Skeletal muscle tissue (tissue), 4 donors: ENCODE measurements around the gene ABLIM2. TPM values are rescaled to one million over a fixed set of nuclear protein-coding genes. Genes with fewer than 3 reads are reported as not detected.
A peak's percentile ranks its signal among the peaks of the same experiment; 100 is the strongest.

Source experiments
- H3K27ac ChIP-seq: one replicate; pipeline ENCODE4 v1.7.0; 2013; ENCODE audit warnings: mild to moderate bottlenecking, low read depth, low read length, inconsistent platforms
- H3K27me3 ChIP-seq, 3 donors: one replicate each; pipeline ENCODE4 v1.7.0; 2013; ENCODE audit warnings: low read length in 3 of 3; ENCODE audit not compliant: control insufficient read depth in 3 of 3, insufficient read depth in 3 of 3
- H3K36me3 ChIP-seq, 3 donors: one replicate each; pipeline ENCODE4 v1.7.0; 2013; ENCODE audit warnings: low read length in 3 of 3; ENCODE audit not compliant: control insufficient read depth in 3 of 3, insufficient read depth in 3 of 3
- H3K4me1 ChIP-seq, 3 donors: one replicate each; pipeline ENCODE4 v1.7.0; 2013; ENCODE audit warnings: low read length in 3 of 3, mild to moderate bottlenecking in 3 of 3; ENCODE audit not compliant: control insufficient read depth in 3 of 3, insufficient read depth in 3 of 3
- H3K4me3 ChIP-seq, 3 donors: one replicate each; pipeline ENCODE4 v1.7.0; 2013; ENCODE audit warnings: low read length in 3 of 3
- H3K9ac ChIP-seq, 3 donors: one replicate each; pipeline ENCODE4 v1.7.0; 2013; ENCODE audit warnings: low read length in 3 of 3, mild to moderate bottlenecking in 3 of 3, moderate library complexity in 2 of 3, low read depth in 1 of 3
- H3K9me3 ChIP-seq, 3 donors: one replicate each; pipeline ENCODE4 v1.7.0; 2013; ENCODE audit warnings: low read length in 3 of 3; ENCODE audit not compliant: control insufficient read depth in 3 of 3
- total RNA-seq: library from RNA; depleted of rRNA; stranded (reverse); fragments of >200 nt; gene quantifications from one replicate; pipeline ENCODE4 v1.2.3, GENCODE V29; 2014
- donor health status: Osteomylitis.

The ABLIM2 gene
- total RNA-seq, 1 donor from 2014 or later, result 7.3 TPM

- peaks cover 0 to 5% (median 0%) of the 10 kb centered on the region in 3 donors for H3K9me3 ChIP-seq
- peaks cover 18 to 48% (median 37%) of the 10 kb centered on the region in 3 donors for H3K36me3 ChIP-seq
- H3K4me3 ChIP-seq, result no peak overlapping the region
- peak overlapping the region in 1 of 3 donors; percentile 45 for H3K9ac ChIP-seq
- H3K27me3 ChIP-seq, result no peaks in the 10 kb centered on the region
- H3K27ac ChIP-seq, result no peak overlapping the region
- H3K4me1 ChIP-seq, result peaks cover 52 to 92% (median 72%) of the 10 kb centered on the region in 3 donors
Measured at GRCh38 chr4:8109406-8110065, 49.1 kb downstream of the ABLIM2 start.

GRCh38 chr4:8108991-8109390, 49.6 kb downstream of the ABLIM2 start:
- Histone ChIP-seq H3K4me3 (no peak overlapping the region), H3K9ac (peak overlapping the region in 1 of 3 donors; percentile 45), H3K9me3 (peaks cover 0 to 5% (median 0%) of the 10 kb centered on the region in 3 donors), H3K4me1 (peaks cover 46 to 92% (median 66%) of the 10 kb centered on the region in 3 donors), H3K27ac (peak overlapping the region; percentile 65), H3K27me3 (no peaks in the 10 kb centered on the region), H3K36me3 (peaks cover 21 to 53% (median 41%) of the 10 kb centered on the region in 3 donors)

- peaks cover 0 to 5% (median 0%) of the 10 kb centered on the region in 3 donors for H3K9me3 ChIP-seq
- peak overlapping the region; percentile 65 for H3K27ac ChIP-seq
- no peak overlapping the region for H3K4me3 ChIP-seq
- H3K27me3 ChIP-seq, result no peaks in the 10 kb centered on the region
- H3K9ac ChIP-seq, result peak overlapping the region in 1 of 3 donors; percentile 62
- H3K4me1 ChIP-seq, result peaks cover 43 to 92% (median 62%) of the 10 kb centered on the region in 3 donors
- H3K36me3 ChIP-seq, result peaks cover 26 to 60% (median 48%) of the 10 kb centered on the region in 3 donors
Measured at GRCh38 chr4:8108261-8108660, 50.4 kb downstream of the ABLIM2 start.

- Histone ChIP-seq H3K9ac (peak overlapping the region in 1 of 3 donors; percentile 54), H3K9me3 (peaks cover 0 to 5% (median 0%) of the 10 kb centered on the region in 3 donors), H3K27ac (peak overlapping the region; percentile 65), H3K4me3 (peak overlapping the region in 1 of 3 donors; percentile 6), H3K27me3 (no peaks in the 10 kb centered on the region), H3K4me1 (peaks cover 41 to 92% (median 60%) of the 10 kb centered on the region in 3 donors), H3K36me3 (peaks cover 30 to 65% (median 58%) of the 10 kb centered on the region in 3 donors)
Measured at GRCh38 chr4:8107146-8107657, 51.4 kb downstream of the ABLIM2 start.

GRCh38 chr4:8106451-8107025, 52.1 kb downstream of the ABLIM2 start:
- H3K36me3 ChIP-seq, result peaks cover 30 to 65% (median 58%) of the 10 kb centered on the region in 3 donors
- H3K9ac ChIP-seq, result peak overlapping the region in 1 of 3 donors; percentile 54
- H3K27ac ChIP-seq, result peak overlapping the region; percentile 65
- peaks cover 0 to 5% (median 0%) of the 10 kb centered on the region in 3 donors for H3K9me3 ChIP-seq
- H3K4me3 ChIP-seq, result no peak overlapping the region
- H3K27me3 ChIP-seq, result no peaks in the 10 kb centered on the region
- H3K4me1 ChIP-seq, result peaks cover 43 to 95% (median 65%) of the 10 kb centered on the region in 3 donors

- no peak overlapping the region for H3K9ac ChIP-seq
- no peak overlapping the region for H3K4me3 ChIP-seq
- H3K27me3 ChIP-seq, result no peaks in the 10 kb centered on the region
- no peak overlapping the region for H3K27ac ChIP-seq
- peaks cover 46 to 97% (median 63%) of the 10 kb centered on the region in 3 donors for H3K4me1 ChIP-seq
- H3K9me3 ChIP-seq, result peaks cover 0 to 5% (median 0%) of the 10 kb centered on the region in 3 donors
- peaks cover 30 to 58% (median 57%) of the 10 kb centered on the region in 3 donors for H3K36me3 ChIP-seq
Measured at GRCh38 chr4:8105306-8106100, 53.1 kb downstream of the ABLIM2 start.

GRCh38 chr4:8104491-8105305, 53.9 kb downstream of the ABLIM2 start:
- H3K4me1 ChIP-seq, result peaks cover 46 to 98% (median 64%) of the 10 kb centered on the region in 3 donors
- H3K27me3 ChIP-seq, result no peaks in the 10 kb centered on the region
- H3K4me3 ChIP-seq, result no peak overlapping the region
- H3K9ac ChIP-seq, result peak overlapping the region in 1 of 3 donors; percentile 50
- H3K9me3 ChIP-seq, result peaks cover 0 to 5% (median 0%) of the 10 kb centered on the region in 3 donors
- H3K36me3 ChIP-seq, result peaks cover 30 to 56% (median 52%) of the 10 kb centered on the region in 3 donors
- no peak overlapping the region for H3K27ac ChIP-seq

- peaks cover 33 to 55% (median 44%) of the 10 kb centered on the region in 3 donors for H3K36me3 ChIP-seq
- no peak overlapping the region for H3K27ac ChIP-seq
- no peaks in the 10 kb centered on the region for H3K27me3 ChIP-seq
- peak overlapping the region in 2 of 3 donors; percentile 27 to 50 for H3K9ac ChIP-seq
- H3K4me1 ChIP-seq, result peaks cover 48 to 98% (median 63%) of the 10 kb centered on the region in 3 donors
- H3K9me3 ChIP-seq, result peaks cover 0 to 5% (median 0%) of the 10 kb centered on the region in 3 donors
- H3K4me3 ChIP-seq, result no peak overlapping the region
Measured at GRCh38 chr4:8103421-8104390, 54.9 kb downstream of the ABLIM2 start.
